IPS-NIHi7 (cell line): ENCODE measurements around the gene PTGDR2.

ENCODE experiments used
- DNase-seq: peaks from one replicate; pipeline ENCODE4 v3.0.0; 2012; ENCODE audit warnings: mixed read lengths; ENCODE audit errors: extremely low spot score

Gene PTGDR2

DNA sequence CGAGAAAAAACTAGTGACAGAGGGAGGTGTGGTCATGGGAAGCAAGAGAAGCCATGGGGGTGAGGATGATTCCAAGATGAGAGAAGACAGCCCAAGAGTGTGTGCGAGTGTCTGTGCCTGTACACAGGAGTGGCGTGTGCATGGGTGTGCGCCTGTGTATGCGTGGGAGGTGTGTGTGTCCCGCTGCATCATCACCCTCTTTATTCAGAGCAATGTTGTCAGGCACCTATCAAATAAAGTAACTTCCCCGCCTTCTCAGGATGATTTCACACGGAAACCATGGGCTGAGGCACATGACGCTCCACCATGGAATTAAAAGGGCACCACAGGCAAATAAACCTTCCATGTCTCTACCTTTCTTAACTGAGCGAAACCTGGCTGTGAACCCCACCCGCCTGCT is 46.1 kb downstream of the PTGDR2 start:
- DNase-seq = no peak

DNA sequence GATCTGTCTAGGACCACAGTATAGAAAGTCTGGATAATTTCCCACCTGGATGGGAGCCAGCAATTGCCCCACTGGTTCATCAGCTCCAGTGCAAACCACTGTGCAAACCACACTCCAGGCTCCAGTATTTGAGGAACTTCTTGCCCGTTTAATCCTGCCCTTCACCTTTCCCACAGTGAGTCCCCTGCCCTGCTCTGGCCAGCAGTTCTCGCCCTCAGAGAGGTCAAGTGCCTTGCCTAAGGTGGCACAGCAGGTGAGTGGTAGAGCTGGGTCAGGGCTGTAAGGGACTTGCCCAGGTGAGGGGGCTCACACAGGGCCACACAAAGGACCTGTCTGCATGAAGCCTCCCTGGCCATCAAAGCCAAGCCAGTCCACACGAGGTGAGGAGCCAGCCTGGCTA is 46.5 kb downstream of the PTGDR2 start:
- DNase-seq = no peak

GRCh38 chr11:60803273-60803936 is 52.3 kb downstream of the PTGDR2 start:
- no peak for DNase-seq

- DNase-seq = no peak
These were observed 54.6 kb downstream of the PTGDR2 start for GRCh38 chr11:60801194-60801593.
